Measurements from ENCODE around the gene RRP1B. TPM values are rescaled to one million over a fixed set of nuclear protein-coding genes. Genes with fewer than 3 reads are reported as not detected.

The RRP1B gene
- total RNA-seq, 2 donors from 2014 or later, result 10.5 to 16.0 TPM

- no peaks in the 10 kb centered on the region for H3K36me3 ChIP-seq
- H3K9me3 ChIP-seq, result peaks cover 5 to 24% of the 10 kb centered on the region in 2 donors
- no peak for TF ChIP-seq CTCF (IDR thresholded peaks at IDR 0.05)
- H3K27me3 ChIP-seq, result no peaks in the 10 kb centered on the region
- no peak for DNase-seq (ENCODE audit: low spot score)
- no peak overlapping the region for H3K27ac ChIP-seq
- H3K4me1 ChIP-seq, result no peaks in the 10 kb centered on the region
- no peak overlapping the region for H3K4me3 ChIP-seq
Observed at GRCh38 chr21:43624339-43624738, 35.0 kb upstream of the RRP1B start.

- H3K4me3 ChIP-seq, result no peak overlapping the region
- no peak for DNase-seq (ENCODE audit: low spot score)
- no peaks in the 10 kb centered on the region for H3K27me3 ChIP-seq
- no peaks in the 10 kb centered on the region for H3K36me3 ChIP-seq
- H3K4me1 ChIP-seq, result no peaks in the 10 kb centered on the region
- TF ChIP-seq CTCF (IDR thresholded peaks at IDR 0.05), result no peak
- peaks cover 0 to 8% of the 10 kb centered on the region in 2 donors for H3K9me3 ChIP-seq
- no peak overlapping the region for H3K27ac ChIP-seq
Observed at GRCh38 chr21:43626390-43626789, 33.0 kb upstream of the RRP1B start.

- TF ChIP-seq CTCF (IDR thresholded peaks at IDR 0.05), result no peak
- H3K9me3 ChIP-seq, result peaks cover 0 to 8% of the 10 kb centered on the region in 2 donors
- H3K4me3 ChIP-seq, result no peak overlapping the region
- no peaks in the 10 kb centered on the region for H3K36me3 ChIP-seq
- no peak for DNase-seq (ENCODE audit: low spot score)
- no peaks in the 10 kb centered on the region for H3K27me3 ChIP-seq
- H3K4me1 ChIP-seq, result no peaks in the 10 kb centered on the region
- H3K27ac ChIP-seq, result no peak overlapping the region
Observed at GRCh38 chr21:43627527-43627926, 31.8 kb upstream of the RRP1B start.

GRCh38 chr21:43631411-43632107 lies 27.8 kb upstream of the RRP1B start:
- Histone ChIP-seq H3K4me1 (no peaks in the 10 kb centered on the region), H3K27me3 (no peaks in the 10 kb centered on the region), H3K9me3 (peaks cover 0 to 8% of the 10 kb centered on the region in 2 donors), H3K4me3 (no peak overlapping the region), H3K36me3 (no peaks in the 10 kb centered on the region), H3K27ac (no peak overlapping the region)
- DNase-seq (ENCODE audit: low spot score), result no peak
- TF ChIP-seq CTCF (IDR thresholded peaks at IDR 0.05), result no peak

- H3K4me3 ChIP-seq, result no peak overlapping the region
- H3K27ac ChIP-seq, result no peak overlapping the region
- H3K4me1 ChIP-seq, result no peaks in the 10 kb centered on the region
- H3K36me3 ChIP-seq, result no peaks in the 10 kb centered on the region
- DNase-seq (ENCODE audit: low spot score), result no peak
- peaks cover 0 to 8% of the 10 kb centered on the region in 2 donors for H3K9me3 ChIP-seq
- TF ChIP-seq CTCF (IDR thresholded peaks at IDR 0.05), result no peak
- H3K27me3 ChIP-seq, result no peaks in the 10 kb centered on the region
Observed at GRCh38 chr21:43632373-43632905, 26.9 kb upstream of the RRP1B start.

- Histone ChIP-seq H3K27ac (no peak overlapping the region), H3K9me3 (no peaks in the 10 kb centered on the region), H3K36me3 (no peaks in the 10 kb centered on the region), H3K27me3 (no peaks in the 10 kb centered on the region), H3K4me3 (no peak overlapping the region), H3K4me1 (no peaks in the 10 kb centered on the region)
- no peak for DNase-seq (ENCODE audit: low spot score)
- TF ChIP-seq CTCF (IDR thresholded peaks at IDR 0.05), result no peak
Observed at GRCh38 chr21:43634618-43635017, 24.7 kb upstream of the RRP1B start.
